Measurements from ENCODE around the gene FMO3.

DNA sequence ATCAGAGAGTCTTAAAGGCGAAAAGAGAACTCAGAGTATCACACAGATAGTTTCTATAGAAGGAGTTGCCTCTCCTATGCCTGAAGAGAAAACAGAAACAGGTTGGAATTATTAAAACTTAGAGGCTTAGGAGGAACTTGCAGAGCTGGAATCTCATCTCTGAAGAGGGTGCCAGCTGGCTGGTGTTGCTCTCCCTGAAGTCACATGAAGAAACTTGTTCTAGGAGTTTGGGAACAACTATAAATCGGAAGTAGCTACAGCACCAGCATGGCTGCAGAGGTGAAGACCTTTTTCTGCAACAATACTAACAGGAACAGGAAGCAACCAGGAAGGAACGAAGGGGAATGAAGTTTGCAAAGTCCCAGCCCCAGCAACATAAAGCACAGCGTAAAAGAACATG lies 35.8 kb downstream of the FMO3 start:
- TF ChIP-seq, protein P1, sequence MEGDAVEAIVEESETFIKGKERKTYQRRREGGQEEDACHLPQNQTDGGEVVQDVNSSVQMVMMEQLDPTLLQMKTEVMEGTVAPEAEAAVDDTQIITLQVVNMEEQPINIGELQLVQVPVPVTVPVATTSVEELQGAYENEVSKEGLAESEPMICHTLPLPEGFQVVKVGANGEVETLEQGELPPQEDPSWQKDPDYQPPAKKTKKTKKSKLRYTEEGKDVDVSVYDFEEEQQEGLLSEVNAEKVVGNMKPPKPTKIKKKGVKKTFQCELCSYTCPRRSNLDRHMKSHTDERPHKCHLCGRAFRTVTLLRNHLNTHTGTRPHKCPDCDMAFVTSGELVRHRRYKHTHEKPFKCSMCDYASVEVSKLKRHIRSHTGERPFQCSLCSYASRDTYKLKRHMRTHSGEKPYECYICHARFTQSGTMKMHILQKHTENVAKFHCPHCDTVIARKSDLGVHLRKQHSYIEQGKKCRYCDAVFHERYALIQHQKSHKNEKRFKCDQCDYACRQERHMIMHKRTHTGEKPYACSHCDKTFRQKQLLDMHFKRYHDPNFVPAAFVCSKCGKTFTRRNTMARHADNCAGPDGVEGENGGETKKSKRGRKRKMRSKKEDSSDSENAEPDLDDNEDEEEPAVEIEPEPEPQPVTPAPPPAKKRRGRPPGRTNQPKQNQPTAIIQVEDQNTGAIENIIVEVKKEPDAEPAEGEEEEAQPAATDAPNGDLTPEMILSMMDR (IDR thresholded peaks at IDR 0.05; ENCODE audit: insufficient read depth, low read length, poor library complexity, severe bottlenecking): no peak
- no peak for TF ChIP-seq EZH2phosphoT487 (conservative IDR thresholded peaks at IDR 0.05; ENCODE audit: low read length)
